IMR-90 (cell line): ENCODE results near the gene LPIN1. TPM values are rescaled to one million over a fixed set of nuclear protein-coding genes. Genes with fewer than 3 reads are reported as not detected.

Experiments
- ATAC-seq: fragments of 200-7000 bp; cut with Tn5 transposase; 2 replicates; pipeline ENCODE4 v1.9.1; 2020; ENCODE audit warnings: low read depth, mild to moderate bottlenecking, moderate library complexity
- BruUV-seq: library from RNA; stranded (reverse); fragments of 400-500 nt; replicated peaks from 2 replicates; lab custom pipeline; 2021; lab: Mats Ljungman, UMichigan
- CTCF ChIA-PET: fragments of 300-600 bp; formaldehyde crosslinking; extraction: SDS; loops from one replicate; lab custom pipeline; 2021; ENCODE audit warnings: antibody characterized with exemption; lab: Yijun Ruan, JAX
- POLR2A ChIA-PET: fragments of 300-600 bp; sonication (Branson Sonifier 250); formaldehyde crosslinking; loops from one replicate; lab custom pipeline; 2022; ENCODE audit warnings: antibody characterized with exemption; ENCODE audit not compliant: unreplicated experiment; lab: Charles Lee
- DNase-seq: peaks from one replicate; pipeline ENCODE4 v3.0.0; 2013
- H2AFZ ChIP-seq: replicated peaks from 2 replicates; pipeline ENCODE3; 2013; ENCODE audit warnings: low read length, mild to moderate bottlenecking; ENCODE audit not compliant: poor library complexity
- H2AK5ac ChIP-seq: 2 replicates; pipeline ENCODE4 v1.6.1; 2013; ENCODE audit warnings: low read depth, low read length, inconsistent platforms
- H2AK9ac ChIP-seq: replicated peaks from 2 replicates; pipeline ENCODE3; 2013; ENCODE audit warnings: mild to moderate bottlenecking, low read depth, low read length, moderate library complexity; ENCODE audit not compliant: poor library complexity
- H2BK120ac ChIP-seq: 2 replicates; pipeline ENCODE4 v1.6.1; 2013; ENCODE audit warnings: low read depth, low read length, inconsistent platforms
- H2BK15ac ChIP-seq: 3 replicates; pipeline ENCODE4 v1.6.1; 2013; ENCODE audit warnings: low read depth, low read length, inconsistent platforms
- H2BK20ac ChIP-seq: 2 replicates; pipeline ENCODE4 v1.6.1; 2013; ENCODE audit warnings: low read depth, mild to moderate bottlenecking, inconsistent platforms, low read length, moderate library complexity
- H2BK5ac ChIP-seq: 2 replicates; pipeline ENCODE4 v1.6.1; 2013; ENCODE audit warnings: mild to moderate bottlenecking, low read depth, low read length, inconsistent platforms; ENCODE audit not compliant: poor library complexity, severe bottlenecking
- H3K14ac ChIP-seq: replicated peaks from 2 replicates; pipeline ENCODE4 v1.6.1; 2013; ENCODE audit warnings: low read depth, low read length, inconsistent platforms
- H3K18ac ChIP-seq: 2 replicates; pipeline ENCODE4 v1.6.1; 2013; ENCODE audit warnings: low read depth, low read length, control low read depth
- H3K23ac ChIP-seq: 2 replicates; pipeline ENCODE4 v1.6.1; 2013; ENCODE audit warnings: low read depth, low read length, inconsistent platforms
- H3K27ac ChIP-seq: 2 replicates; pipeline ENCODE4 v1.5.1; 2013; ENCODE audit warnings: mild to moderate bottlenecking, control low read depth, low read length; ENCODE audit not compliant: insufficient read depth
- H3K27me3 ChIP-seq: 2 replicates; pipeline ENCODE4 v1.6.1; 2013; ENCODE audit warnings: low read length; ENCODE audit not compliant: control insufficient read depth, insufficient read depth
- H3K36me3 ChIP-seq: 2 replicates; pipeline ENCODE4 v1.6.1; 2013; ENCODE audit warnings: low read length, mixed read lengths; ENCODE audit not compliant: control insufficient read depth, insufficient read depth
- H3K4ac ChIP-seq: 2 replicates; pipeline ENCODE4 v1.6.1; 2013; ENCODE audit warnings: low read depth, low read length, inconsistent platforms
- H3K4me1 ChIP-seq: 2 replicates; pipeline ENCODE4 v1.6.1; 2013; ENCODE audit warnings: low read length, mixed read lengths; ENCODE audit not compliant: control insufficient read depth, insufficient read depth
- H3K4me2 ChIP-seq: 2 replicates; pipeline ENCODE4 v1.6.1; 2013; ENCODE audit warnings: low read depth, mild to moderate bottlenecking, control low read depth, low read length, moderate library complexity
- H3K4me3 ChIP-seq: 2 replicates; pipeline ENCODE4 v1.5.1; 2013; ENCODE audit warnings: low read depth, mild to moderate bottlenecking, control low read depth, low read length, moderate library complexity; ENCODE audit not compliant: insufficient read depth
- H3K56ac ChIP-seq: 2 replicates; pipeline ENCODE4 v1.6.1; 2013; ENCODE audit warnings: low read length, inconsistent platforms; ENCODE audit not compliant: insufficient read depth; ENCODE audit errors: extremely low read depth
- H3K79me1 ChIP-seq, 2 experiments: 2 replicates each; pipeline ENCODE4 v1.6.1; 2013; ENCODE audit warnings: low read length in 2 of 2, inconsistent platforms in 1 of 2, low read depth in 1 of 2
- H3K9ac ChIP-seq: 2 replicates; pipeline ENCODE4 v1.6.1; 2013; ENCODE audit warnings: low read depth, low read length, control low read depth
- H3K9me1 ChIP-seq: 2 replicates; pipeline ENCODE4 v1.6.1; 2013; ENCODE audit warnings: low read length, inconsistent platforms; ENCODE audit not compliant: insufficient read depth
- H3K9me3 ChIP-seq: 2 replicates; pipeline ENCODE4 v1.6.1; 2013; ENCODE audit warnings: low read length; ENCODE audit not compliant: control insufficient read depth, insufficient read depth
- H4K20me1 ChIP-seq: 2 replicates; pipeline ENCODE4 v1.6.1; 2013; ENCODE audit warnings: low read length, inconsistent platforms; ENCODE audit not compliant: insufficient read depth
- H4K5ac ChIP-seq: 2 replicates; pipeline ENCODE4 v1.6.1; 2013; ENCODE audit warnings: mild to moderate bottlenecking, low read depth, low read length, control low read depth
- H4K8ac ChIP-seq, 2 experiments: 2 replicates each; pipeline ENCODE4 v1.6.1; 2013; ENCODE audit warnings: low read depth in 2 of 2, low read length in 2 of 2, control low read depth in 1 of 2, inconsistent platforms in 1 of 2
- H4K91ac ChIP-seq: 2 replicates; pipeline ENCODE4 v1.6.1; 2013; ENCODE audit warnings: low read depth, low read length, inconsistent platforms; ENCODE audit not compliant: insufficient read depth
- BHLHE40 ChIP-seq: fragments of 150-350 bp; IDR thresholded peaks from 2 replicates; pipeline ENCODE4 v1.6.1; 2016; ENCODE audit warnings: mild to moderate bottlenecking, low read depth, low read length
- CEBPB ChIP-seq: IDR thresholded peaks from 2 replicates; pipeline ENCODE4 v1.6.1; 2012; ENCODE audit warnings: low read depth, low read length, improper control_type of control experiment
- CHD1 ChIP-seq: IDR thresholded peaks from 2 replicates; pipeline ENCODE4 v1.6.1; 2012; ENCODE audit warnings: low read depth, low read length, improper control_type of control experiment
- FOS ChIP-seq: fragments of 150-350 bp; IDR thresholded peaks from 2 replicates; pipeline ENCODE4 v1.6.1; 2016; ENCODE audit warnings: low read depth, low read length
- MAFK ChIP-seq: IDR thresholded peaks from 2 replicates; pipeline ENCODE4 v1.6.1; 2012; ENCODE audit warnings: low read depth, low read length, improper control_type of control experiment
- MAZ ChIP-seq: IDR thresholded peaks from 2 replicates; pipeline ENCODE4 v1.6.1; 2012; ENCODE audit warnings: low read depth, mild to moderate bottlenecking, low read length, improper control_type of control experiment, moderate library complexity, borderline replicate concordance
- MXI1 ChIP-seq: IDR thresholded peaks from 2 replicates; pipeline ENCODE4 v1.6.1; 2012; ENCODE audit warnings: low read depth, mild to moderate bottlenecking, low read length, moderate library complexity, borderline replicate concordance
- NFE2L2 ChIP-seq: fragments of 150-350 bp; IDR thresholded peaks from 2 replicates; pipeline ENCODE4 v1.6.1; 2016; ENCODE audit warnings: low read depth, mild to moderate bottlenecking, low read length
- POLR2A ChIP-seq: IDR thresholded peaks from 2 replicates; pipeline ENCODE4 v1.6.1; 2012; ENCODE audit warnings: mild to moderate bottlenecking, low read depth, low read length
- RAD21 ChIP-seq: IDR thresholded peaks from 2 replicates; pipeline ENCODE4 v1.6.1; 2012; ENCODE audit warnings: low read length, improper control_type of control experiment
- RCOR1 ChIP-seq: IDR thresholded peaks from 2 replicates; pipeline ENCODE4 v1.6.1; 2012; ENCODE audit warnings: mild to moderate bottlenecking, low read length, improper control_type of control experiment; ENCODE audit not compliant: insufficient replicate concordance
- RFX5 ChIP-seq: IDR thresholded peaks from 2 replicates; pipeline ENCODE4 v1.8.0; 2012; ENCODE audit warnings: low read depth, mild to moderate bottlenecking, low read length, moderate library complexity
- SMC3 ChIP-seq: fragments of 150-350 bp; IDR thresholded peaks from 2 replicates; pipeline ENCODE4 v1.6.1; 2016; ENCODE audit warnings: low read depth, mild to moderate bottlenecking, antibody characterized with exemption, low read length, moderate library complexity
- WGBS, 2 experiments: methylation state at CpG; one replicate each; pipeline versions ENCODE4 v1.1.5 to v1.1.7; 2013; ENCODE audit warnings: missing lambda C conversion rate in 2 of 2; ENCODE audit not compliant: insufficient read length in 1 of 2; ENCODE audit errors: extremely low coverage in 2 of 2; 5-methylcytosine and 5-hydroxymethylcytosine counted together
- dilution Hi-C: fragments of 300-500 bp; cut with HindIII; formaldehyde crosslinking; loops from one replicate; pipeline ENCODE4 v1.14.3; 2018; ENCODE audit warnings: low sequenced_read_pairs; ENCODE audit not compliant: unreplicated experiment
- in situ Hi-C: fragments of 300-500 bp; cut with MboI; formaldehyde crosslinking; loops from 3 replicates; pipeline ENCODE4 v1.14.3; 2019; ENCODE audit warnings: low sequenced_read_pairs, inconsistent platforms, mixed read lengths
- intact Hi-C: fragments of 100-400 bp; cut with micrococcal nuclease; formaldehyde crosslinking; loops from 2 replicates; pipeline ENCODE4 v1.10.0; 2022
- polyA plus RNA-seq, 3 experiments: library from polyadenylated mRNA; depleted of rRNA; stranded (reverse); fragments of >200 nt; gene quantifications; 2 replicates each; pipeline ENCODE4 v1.2.3, GENCODE V29; 2012; ENCODE audit warnings: low replicate concordance in 1 of 3
- total RNA-seq: library from RNA; depleted of rRNA; stranded (reverse); fragments of >200 nt; gene quantifications from 2 replicates; pipeline ENCODE4 v1.2.3, GENCODE V29; 2012
- TF ChIP-seq, protein P1 (sequence below): fragments of 150-350 bp; IDR thresholded peaks from 2 replicates; pipeline ENCODE4 v1.6.1; 2016; ENCODE audit warnings: low read depth, mild to moderate bottlenecking, low read length, moderate library complexity, borderline replicate concordance
- TF ChIP-seq, protein P2 (sequence below): fragments of 150-350 bp; IDR thresholded peaks from 2 replicates; pipeline ENCODE4 v1.6.1; 2017; ENCODE audit warnings: mild to moderate bottlenecking, antibody characterized with exemption, low read length, low read depth
- TF ChIP-seq, protein P3 (sequence below): conservative IDR thresholded peaks from 2 replicates; pipeline ENCODE4 v1.5.1; 2012; ENCODE audit warnings: mild to moderate bottlenecking, low read depth, low read length, improper control_type of control experiment

LPIN1 gene
- total and polyA plus RNA-seq, 2 of the 4 experiments (the other 2 are of a cell fraction) = 21.3 to 25.1 TPM

DNA sequence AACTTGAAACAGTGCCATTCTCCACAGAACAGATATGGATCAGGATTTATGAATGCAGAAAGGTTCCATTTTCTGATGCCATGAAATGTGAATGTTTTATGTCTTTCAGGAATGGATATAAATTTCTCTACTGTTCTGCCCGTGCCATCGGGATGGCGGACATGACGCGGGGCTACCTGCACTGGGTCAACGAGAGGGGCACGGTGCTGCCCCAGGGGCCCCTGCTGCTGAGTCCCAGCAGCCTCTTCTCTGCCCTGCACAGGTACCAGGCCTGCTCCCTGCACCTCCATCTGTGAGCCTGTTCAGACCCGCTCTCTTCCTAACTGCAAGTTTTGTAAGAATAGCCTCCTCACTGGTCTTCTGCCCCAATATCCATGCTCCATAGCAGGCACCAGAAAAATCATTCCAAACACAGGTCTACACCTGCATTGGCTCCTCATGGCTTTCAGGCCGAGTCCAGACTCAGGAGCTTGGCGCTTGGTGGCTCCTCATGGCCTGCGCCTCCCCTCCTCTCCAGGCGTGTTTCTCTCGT is 68.6 kb downstream of the LPIN1 start:
- WGBS, 2 experiments = 98% methylated on average over 8 of the region's 13 CpGs; no CpG with 5 or more reads in 1 of the 2 experiments
- Histone ChIP-seq H3K9me3 (no peaks in the 10 kb centered on the region), H2BK120ac (no peak overlapping the region), H2AK9ac (no peak overlapping the region), H2BK20ac (no peak overlapping the region), H2BK5ac (no peak overlapping the region), H3K9me1 (no peaks in the 10 kb centered on the region; the same call in 1 of the 2 replicates), H3K9ac (no peak overlapping the region), H3K36me3 (peaks cover 21% of the 10 kb centered on the region), H2AK5ac (no peak overlapping the region), H3K56ac (no peak overlapping the region), H4K20me1 (no peaks in the 10 kb centered on the region), H4K91ac (no peak overlapping the region), H3K23ac (no peak overlapping the region), H2BK15ac (no peak overlapping the region), H3K4me3 (no peak overlapping the region), H3K4me1 (peaks cover 4% of the 10 kb centered on the region; the same call in 1 of the 2 replicates), H3K27me3 (no peaks in the 10 kb centered on the region), H4K5ac (no peak overlapping the region), H3K4me2 (no peak overlapping the region), H3K18ac (no peak overlapping the region), H3K4ac (no peak overlapping the region), H2AFZ (no peak overlapping the region), H3K14ac (no peak overlapping the region), H3K79me1 (no peaks in the 10 kb centered on the region; a peak in 1 of 4 replicates), H3K27ac (no peak overlapping the region), H4K8ac (no peak overlapping the region)
- ChIA-PET POLR2A (no interaction called here), CTCF (no interaction called here)
- ATAC-seq (no peak), DNase-seq (no peak)
- intact Hi-C loops = no loop called here
- in situ Hi-C loops = no loop called here
- no peak for TF ChIP-seq MAFK
- no peak for TF ChIP-seq CEBPB
- TF ChIP-seq BHLHE40 = no peak
- TF ChIP-seq, protein P1, sequence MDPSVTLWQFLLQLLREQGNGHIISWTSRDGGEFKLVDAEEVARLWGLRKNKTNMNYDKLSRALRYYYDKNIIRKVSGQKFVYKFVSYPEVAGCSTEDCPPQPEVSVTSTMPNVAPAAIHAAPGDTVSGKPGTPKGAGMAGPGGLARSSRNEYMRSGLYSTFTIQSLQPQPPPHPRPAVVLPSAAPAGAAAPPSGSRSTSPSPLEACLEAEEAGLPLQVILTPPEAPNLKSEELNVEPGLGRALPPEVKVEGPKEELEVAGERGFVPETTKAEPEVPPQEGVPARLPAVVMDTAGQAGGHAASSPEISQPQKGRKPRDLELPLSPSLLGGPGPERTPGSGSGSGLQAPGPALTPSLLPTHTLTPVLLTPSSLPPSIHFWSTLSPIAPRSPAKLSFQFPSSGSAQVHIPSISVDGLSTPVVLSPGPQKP = no peak
- TF ChIP-seq NFE2L2 = no peak
- TF ChIP-seq SMC3 = no peak
- no peak for TF ChIP-seq RCOR1
- no peak for TF ChIP-seq MAZ
- TF ChIP-seq RFX5 = no peak
- TF ChIP-seq FOS = no peak
- TF ChIP-seq, protein P2, sequence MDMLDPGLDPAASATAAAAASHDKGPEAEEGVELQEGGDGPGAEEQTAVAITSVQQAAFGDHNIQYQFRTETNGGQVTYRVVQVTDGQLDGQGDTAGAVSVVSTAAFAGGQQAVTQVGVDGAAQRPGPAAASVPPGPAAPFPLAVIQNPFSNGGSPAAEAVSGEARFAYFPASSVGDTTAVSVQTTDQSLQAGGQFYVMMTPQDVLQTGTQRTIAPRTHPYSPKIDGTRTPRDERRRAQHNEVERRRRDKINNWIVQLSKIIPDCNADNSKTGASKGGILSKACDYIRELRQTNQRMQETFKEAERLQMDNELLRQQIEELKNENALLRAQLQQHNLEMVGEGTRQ = no peak
- TF ChIP-seq, protein P3, sequence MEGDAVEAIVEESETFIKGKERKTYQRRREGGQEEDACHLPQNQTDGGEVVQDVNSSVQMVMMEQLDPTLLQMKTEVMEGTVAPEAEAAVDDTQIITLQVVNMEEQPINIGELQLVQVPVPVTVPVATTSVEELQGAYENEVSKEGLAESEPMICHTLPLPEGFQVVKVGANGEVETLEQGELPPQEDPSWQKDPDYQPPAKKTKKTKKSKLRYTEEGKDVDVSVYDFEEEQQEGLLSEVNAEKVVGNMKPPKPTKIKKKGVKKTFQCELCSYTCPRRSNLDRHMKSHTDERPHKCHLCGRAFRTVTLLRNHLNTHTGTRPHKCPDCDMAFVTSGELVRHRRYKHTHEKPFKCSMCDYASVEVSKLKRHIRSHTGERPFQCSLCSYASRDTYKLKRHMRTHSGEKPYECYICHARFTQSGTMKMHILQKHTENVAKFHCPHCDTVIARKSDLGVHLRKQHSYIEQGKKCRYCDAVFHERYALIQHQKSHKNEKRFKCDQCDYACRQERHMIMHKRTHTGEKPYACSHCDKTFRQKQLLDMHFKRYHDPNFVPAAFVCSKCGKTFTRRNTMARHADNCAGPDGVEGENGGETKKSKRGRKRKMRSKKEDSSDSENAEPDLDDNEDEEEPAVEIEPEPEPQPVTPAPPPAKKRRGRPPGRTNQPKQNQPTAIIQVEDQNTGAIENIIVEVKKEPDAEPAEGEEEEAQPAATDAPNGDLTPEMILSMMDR = no peak
- no peak for TF ChIP-seq MXI1
- no peak for TF ChIP-seq RAD21
- TF ChIP-seq CHD1 = no peak
- no peak for TF ChIP-seq POLR2A
- no TSS peak for BruUV-seq
- dilution Hi-C loops = no loop called here
